SU-DHL-6 (cell line): ENCODE measurements around the gene ACER3.

Source experiments
- H2AFZ ChIP-seq: fragments of 200-600 bp; sonication (generic); 2 replicates; pipeline ENCODE4 v1.6.1; 2014; ENCODE audit warnings: low read depth, mild to moderate bottlenecking, moderate library complexity, mixed read lengths, antibody characterized with exemption, low read length; ENCODE audit not compliant: severe bottlenecking
- H3F3A ChIP-seq: fragments of 200-600 bp; shearing (Covaris generic); 2 replicates; pipeline ENCODE4 v1.6.0; 2016; ENCODE audit warnings: antibody characterized with exemption, mild to moderate bottlenecking; ENCODE audit not compliant: insufficient read depth
- H3K27ac ChIP-seq: fragments of 200-600 bp; sonication (generic); 2 replicates; pipeline ENCODE4 v1.5.1; 2016; ENCODE audit warnings: low read depth, mild to moderate bottlenecking, low read length, moderate library complexity, mixed read lengths
- H3K27me3 ChIP-seq: fragments of 200-600 bp; sonication (generic), shearing (Covaris generic); 2 replicates; pipeline ENCODE4 v1.6.0; 2014; ENCODE audit warnings: mild to moderate bottlenecking, low read length
- H3K36me3 ChIP-seq: fragments of 200-600 bp; sonication (generic); 2 replicates; pipeline ENCODE4 v1.6.1; 2014; ENCODE audit warnings: mild to moderate bottlenecking, low read length, mixed read lengths
- H3K4me2 ChIP-seq: fragments of 300-600, 200-600 bp; shearing (Covaris generic), sonication (generic); 2 replicates; pipeline ENCODE4 v1.6.0; 2014; ENCODE audit warnings: low read length, low read depth, mild to moderate bottlenecking; ENCODE audit not compliant: poor library complexity, severe bottlenecking
- H3K4me3 ChIP-seq: fragments of 200-600 bp; sonication (generic); 2 replicates; pipeline ENCODE4 v1.5.1; 2014; ENCODE audit warnings: antibody characterized with exemption, low read length, mild to moderate bottlenecking, mixed read lengths; ENCODE audit not compliant: insufficient read depth, poor library complexity, severe bottlenecking
- H3K79me2 ChIP-seq: fragments of 200-600 bp; sonication (generic); 2 replicates; pipeline ENCODE4 v1.6.1; 2014; ENCODE audit warnings: mild to moderate bottlenecking, low read length, moderate library complexity; ENCODE audit not compliant: insufficient read depth
- H3K9ac ChIP-seq: fragments of 200-600 bp; sonication (generic); 2 replicates; pipeline ENCODE4 v1.7.0; 2014; ENCODE audit warnings: mild to moderate bottlenecking, low read length
- H3K9me2 ChIP-seq: fragments of 200-600 bp; sonication (generic); replicated peaks from 2 replicates; pipeline ENCODE4 v1.6.1; 2014; ENCODE audit warnings: low read length; ENCODE audit not compliant: insufficient read depth
- H3K9me3 ChIP-seq: fragments of 200-600 bp; sonication (generic); 2 replicates; pipeline ENCODE4 v1.6.1; 2014; ENCODE audit warnings: low read length, mixed read lengths; ENCODE audit not compliant: insufficient read depth
- H4K20me1 ChIP-seq: fragments of 200-600 bp; sonication (generic); 2 replicates; pipeline ENCODE4 v1.6.1; 2014; ENCODE audit warnings: low read depth, mild to moderate bottlenecking, antibody characterized with exemption, low read length, moderate library complexity, mixed read lengths
- CTCF ChIP-seq: fragments of 200-600 bp; sonication (generic); IDR thresholded peaks from one replicate; pipeline ENCODE4 v1.5.1; 2017; ENCODE audit warnings: antibody characterized with exemption, mild to moderate bottlenecking, low read length, moderate library complexity; ENCODE audit not compliant: insufficient read depth, poor library complexity, severe bottlenecking
- EZH2phosphoT487 ChIP-seq: fragments of 200-600 bp; sonication (generic), shearing (Covaris generic); conservative IDR thresholded peaks from 2 replicates; pipeline ENCODE4 v1.6.1; 2018; ENCODE audit warnings: mild to moderate bottlenecking, antibody characterized with exemption, low read length, moderate library complexity, mixed read lengths

The ACER3 gene

GRCh38 chr11:77056814-77057402, 196.2 kb downstream of the ACER3 start:
- H4K20me1 ChIP-seq: no peaks in the 10 kb centered on the region
- H3K36me3 ChIP-seq: no peaks in the 10 kb centered on the region
- no peaks in the 10 kb centered on the region for H3K27me3 ChIP-seq
- no peaks in the 10 kb centered on the region for H3K9me2 ChIP-seq
- H3K9me3 ChIP-seq: peaks cover 6% of the 10 kb centered on the region; the same call in 1 of the 2 replicates
- no peak overlapping the region for H3K4me3 ChIP-seq
- H3K27ac ChIP-seq: no peak overlapping the region
- H3K9ac ChIP-seq: no peak overlapping the region
- no peak overlapping the region for H2AFZ ChIP-seq
- TF ChIP-seq CTCF (no peak), EZH2phosphoT487 (no peak)
- no peak overlapping the region for H3K4me2 ChIP-seq
- H3K79me2 ChIP-seq: no peaks in the 10 kb centered on the region
- no peaks in the 10 kb centered on the region for H3F3A ChIP-seq

GRCh38 chr11:77057938-77058474, 197.3 kb downstream of the ACER3 start:
- H3F3A ChIP-seq: no peaks in the 10 kb centered on the region
- no peak overlapping the region for H3K4me3 ChIP-seq
- no peak overlapping the region for H3K9ac ChIP-seq
- no peaks in the 10 kb centered on the region for H3K79me2 ChIP-seq
- H3K4me2 ChIP-seq: no peak overlapping the region
- H3K27me3 ChIP-seq: no peaks in the 10 kb centered on the region
- H3K27ac ChIP-seq: no peak overlapping the region
- no peak overlapping the region for H2AFZ ChIP-seq
- no peaks in the 10 kb centered on the region for H4K20me1 ChIP-seq
- no peaks in the 10 kb centered on the region for H3K36me3 ChIP-seq
- peaks cover 6% of the 10 kb centered on the region; the same call in 1 of the 2 replicates for H3K9me3 ChIP-seq
- TF ChIP-seq CTCF (no peak), EZH2phosphoT487 (no peak)
- no peaks in the 10 kb centered on the region for H3K9me2 ChIP-seq

GRCh38 chr11:77058900-77059299, 198.2 kb downstream of the ACER3 start:
- Histone ChIP-seq H3K27me3 (no peaks in the 10 kb centered on the region), H4K20me1 (no peaks in the 10 kb centered on the region), H3K79me2 (no peaks in the 10 kb centered on the region), H3F3A (no peaks in the 10 kb centered on the region), H3K27ac (no peak overlapping the region), H2AFZ (no peak overlapping the region), H3K4me2 (no peak overlapping the region), H3K9ac (no peak overlapping the region), H3K36me3 (no peaks in the 10 kb centered on the region), H3K4me3 (no peak overlapping the region), H3K9me2 (no peaks in the 10 kb centered on the region), H3K9me3 (peaks cover 6% of the 10 kb centered on the region; the same call in 1 of the 2 replicates)
- TF ChIP-seq CTCF (no peak), EZH2phosphoT487 (no peak)
